Liver (tissue), 3 donors: ENCODE measurements around the gene OR51B4.

Experiments
- ATF3 ChIP-seq: IDR thresholded peaks from 2 replicates; pipeline ENCODE4 v1.6.1; 2016; ENCODE audit warnings: antibody characterized with exemption
- CTCF ChIP-seq: fragments of 150-350 bp; IDR thresholded peaks from 2 replicates; pipeline ENCODE4 v1.5.1; 2017; ENCODE audit warnings: improper control_type of control experiment, low read depth, low read length; ENCODE audit not compliant: missing input control
- GABPA ChIP-seq, 2 donors: IDR thresholded peaks in 1 of 2; conservative IDR thresholded peaks in 1 of 2; 2 replicates each; pipeline ENCODE4 v1.6.1; 2016; ENCODE audit warnings: antibody characterized with exemption in 2 of 2, mild to moderate bottlenecking in 1 of 2, moderate library complexity in 1 of 2
- NR2F2 ChIP-seq: IDR thresholded peaks from 2 replicates; pipeline ENCODE4 v1.6.1; 2016; ENCODE audit warnings: antibody characterized with exemption
- RAD21 ChIP-seq, 2 donors: IDR thresholded peaks; 2 replicates each; pipeline ENCODE4 v1.6.1; 2016; ENCODE audit warnings: antibody characterized with exemption in 2 of 2, mild to moderate bottlenecking in 2 of 2
- REST ChIP-seq: IDR thresholded peaks from 2 replicates; pipeline ENCODE4 v1.6.1; 2016; ENCODE audit warnings: antibody characterized with exemption, mild to moderate bottlenecking
- RXRA ChIP-seq, 2 donors: IDR thresholded peaks; 2 replicates each; pipeline ENCODE4 v1.6.1; 2017 to 2018; ENCODE audit warnings: antibody characterized with exemption in 2 of 2, mild to moderate bottlenecking in 1 of 2
- SP1 ChIP-seq: IDR thresholded peaks from 2 replicates; pipeline ENCODE4 v1.6.1; 2018; ENCODE audit warnings: antibody characterized with exemption, mild to moderate bottlenecking
- TAF1 ChIP-seq: conservative IDR thresholded peaks from 2 replicates; pipeline ENCODE4 v1.6.1; 2016; ENCODE audit warnings: antibody characterized with exemption, mild to moderate bottlenecking
- YY1 ChIP-seq: IDR thresholded peaks from 2 replicates; pipeline ENCODE4 v1.6.1; 2016; ENCODE audit warnings: antibody characterized with exemption, mild to moderate bottlenecking
- TF ChIP-seq, protein P1 (sequence below): IDR thresholded peaks from 2 replicates; pipeline ENCODE4 v1.6.1; 2016; ENCODE audit warnings: antibody characterized with exemption
- donor health status: healthy.
- donor health status: healthy.

DNA sequence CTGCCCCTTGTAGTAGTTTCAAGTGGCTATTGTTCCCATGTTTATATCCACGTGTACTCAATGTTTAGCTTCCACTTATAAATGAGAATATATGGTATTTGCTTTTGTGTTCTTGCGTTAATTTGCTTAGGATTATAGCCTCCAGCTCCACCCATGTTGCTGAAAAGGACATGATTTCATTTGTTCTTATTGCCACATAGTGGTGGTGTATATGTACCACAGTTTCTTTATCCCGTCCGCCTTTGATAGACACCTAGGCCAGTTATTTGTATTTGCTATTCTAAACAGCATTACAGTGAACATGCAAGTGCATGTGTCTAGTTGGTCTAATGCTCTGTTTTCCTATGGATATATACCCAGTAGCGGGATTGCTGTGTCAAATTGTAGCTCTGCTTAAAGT is 15.5 kb upstream of the OR51B4 start:
- TF ChIP-seq CTCF (no peak), REST (no peak), YY1 (no peak), SP1 (no peak), NR2F2 (no peak), RXRA (IDR thresholded peaks at IDR 0.05) (no peak), TAF1 (no peak), RAD21 (IDR thresholded peaks at IDR 0.05) (no peak), GABPA (IDR thresholded peaks at IDR 0.05 in 1 of 2, conservative IDR thresholded peaks at IDR 0.05 in 1 of 2) (no peak), ATF3 (no peak)
- TF ChIP-seq, protein P1, sequence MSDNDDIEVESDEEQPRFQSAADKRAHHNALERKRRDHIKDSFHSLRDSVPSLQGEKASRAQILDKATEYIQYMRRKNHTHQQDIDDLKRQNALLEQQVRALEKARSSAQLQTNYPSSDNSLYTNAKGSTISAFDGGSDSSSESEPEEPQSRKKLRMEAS, result no peak
